Panc1 (cell line): ENCODE data around the gene SMTNL2. TPM values are rescaled to one million over a fixed set of nuclear protein-coding genes. Genes with fewer than 3 reads are reported as not detected.

Experiments
- ATAC-seq: fragments of 200-7000 bp; cut with Tn5 transposase; 2 replicates; pipeline ENCODE4 v1.9.1; 2020; ENCODE audit warnings: mild to moderate bottlenecking, moderate library complexity
- BruUV-seq: library from RNA; stranded (reverse); fragments of 400-500 nt; replicated peaks from 2 replicates; lab custom pipeline; 2021; lab: Mats Ljungman, UMichigan
- CTCF ChIA-PET: fragments of 300-600 bp; sonication (Branson Sonifier 250); formaldehyde crosslinking; loops from one replicate; lab custom pipeline; 2022; ENCODE audit warnings: antibody characterized with exemption; lab: Charles Lee
- POLR2A ChIA-PET: fragments of 300-600 bp; sonication (Branson Sonifier 250); formaldehyde crosslinking; loops from one replicate; lab custom pipeline; 2022; ENCODE audit warnings: antibody characterized with exemption; lab: Charles Lee
- DNase-seq: peaks from one replicate; pipeline ENCODE4 v3.0.0-alpha.2; 2010; ENCODE audit warnings: low read depth, low spot score
- H3K27ac ChIP-seq: 2 replicates; pipeline ENCODE4 v1.5.1; 2011; ENCODE audit warnings: mild to moderate bottlenecking, low read length, inconsistent platforms
- H3K27me3 ChIP-seq: fragments of 200-500 bp; sonication (Bioruptor generic); 2 replicates; pipeline ENCODE4 v1.6.0; 2014; ENCODE audit warnings: low read length, inconsistent platforms; ENCODE audit not compliant: control insufficient read depth, insufficient read depth
- H3K36me3 ChIP-seq: fragments of 200-500 bp; sonication (Bioruptor generic); 2 replicates; pipeline ENCODE4 v1.5.1; 2014; ENCODE audit warnings: inconsistent platforms, mild to moderate bottlenecking, low read length, moderate library complexity; ENCODE audit not compliant: control insufficient read depth, insufficient read depth
- H3K4me1 ChIP-seq: 2 replicates; pipeline ENCODE4 v1.5.1; 2011; ENCODE audit warnings: inconsistent platforms, mild to moderate bottlenecking, low read length, moderate library complexity; ENCODE audit not compliant: control insufficient read depth, insufficient read depth
- H3K4me3 ChIP-seq, 2 experiments: 2 replicates each; pipeline ENCODE4 v1.5.1; 2011 to 2012; ENCODE audit warnings: low read depth in 2 of 2, low read length in 2 of 2, mild to moderate bottlenecking in 2 of 2, inconsistent platforms in 1 of 2, moderate library complexity in 1 of 2
- H3K9me3 ChIP-seq: fragments of 200-500 bp; sonication (Bioruptor generic); 2 replicates; pipeline ENCODE4 v1.5.1; 2014; ENCODE audit warnings: low read depth, mild to moderate bottlenecking, inconsistent platforms, low read length, moderate library complexity; ENCODE audit not compliant: control insufficient read depth, insufficient read depth
- CTCF ChIP-seq: fragments of 450-650 bp; IDR thresholded peaks from 2 replicates; pipeline ENCODE4 v1.5.1; 2017; ENCODE audit warnings: mild to moderate bottlenecking
- POLR2AphosphoS5 ChIP-seq: IDR thresholded peaks from 2 replicates; pipeline ENCODE4 v1.6.1; 2012; ENCODE audit warnings: mild to moderate bottlenecking, low read depth, low read length, moderate library complexity
- REST ChIP-seq, 2 experiments: IDR thresholded peaks; 2 replicates each; pipeline ENCODE4 v1.6.1; 2011 to 2012; ENCODE audit warnings: low read depth in 2 of 2, control low read depth in 1 of 2, low read length in 1 of 2, mild to moderate bottlenecking in 1 of 2, moderate library complexity in 1 of 2; ENCODE audit not compliant: insufficient read depth in 1 of 2
- SIN3A ChIP-seq: IDR thresholded peaks from 2 replicates; pipeline ENCODE4 v1.6.1; 2012; ENCODE audit warnings: low read depth, mild to moderate bottlenecking, low read length, moderate library complexity, borderline replicate concordance; ENCODE audit not compliant: insufficient read depth
- TCF7L2 ChIP-seq: IDR thresholded peaks from 2 replicates; pipeline ENCODE4 v1.6.1; 2011; ENCODE audit warnings: mild to moderate bottlenecking, low read depth, low read length, inconsistent platforms
- in situ Hi-C: cut with HindIII; loops from 2 replicates; pipeline ENCODE4 v1.10.0; 2016; ENCODE audit warnings: low sequenced_read_pairs, low pct_unique_long_range_greater_than_20kb
- intact Hi-C: fragments of 100-400 bp; cut with micrococcal nuclease; formaldehyde crosslinking; loops from one replicate; pipeline ENCODE4 v1.10.0; 2022; ENCODE audit not compliant: unreplicated experiment
- total RNA-seq: library from RNA; stranded (reverse); gene quantifications from one replicate; pipeline ENCODE4 v1.2.1, GENCODE V29; 2021; ENCODE audit not compliant: unreplicated experiment

Gene SMTNL2
- total RNA-seq, 1 experiment from 2014 or later = not detected

- Histone ChIP-seq H3K9me3 (no peaks in the 10 kb centered on the region), H3K36me3 (no peaks in the 10 kb centered on the region), H3K4me3 (no peak overlapping the region), H3K4me1 (no peaks in the 10 kb centered on the region), H3K27me3 (no peaks in the 10 kb centered on the region), H3K27ac (no peak overlapping the region)
- intact Hi-C loops (no loop called here), in situ Hi-C loops (no loop called here)
- ChIA-PET CTCF (no interaction called here), POLR2A (no interaction called here)
- BruUV-seq = no TSS peak
- ATAC-seq (no peak), DNase-seq (no peak)
- no peak for TF ChIP-seq TCF7L2
- TF ChIP-seq REST (IDR thresholded peaks at IDR 0.05; ENCODE audit: insufficient read depth in 1 of 2, low read depth in 2 of 2, low read length in 1 of 2) = no peak
Measured at GRCh38 chr17:4617090-4617489, 32.8 kb downstream of the SMTNL2 start.

- POLR2A ChIA-PET = no interaction called here
- ATAC-seq = no peak
- Histone ChIP-seq H3K27ac (no peak overlapping the region), H3K27me3 (no peaks in the 10 kb centered on the region), H3K4me3 (no peak overlapping the region), H3K4me1 (no peaks in the 10 kb centered on the region), H3K9me3 (no peaks in the 10 kb centered on the region), H3K36me3 (no peaks in the 10 kb centered on the region)
- in situ Hi-C loops (no loop called here), intact Hi-C loops (no loop called here)
- no TSS peak for BruUV-seq
- DNase-seq = no peak
- CTCF ChIA-PET = no interaction called here
- TF ChIP-seq POLR2AphosphoS5 = no peak
- no peak for TF ChIP-seq TCF7L2
- TF ChIP-seq SIN3A = no peak
- TF ChIP-seq REST (IDR thresholded peaks at IDR 0.05; ENCODE audit: insufficient read depth in 1 of 2, low read depth in 2 of 2, low read length in 1 of 2) = no peak
- TF ChIP-seq CTCF = no peak
Measured at GRCh38 chr17:4617590-4618351, 33.4 kb downstream of the SMTNL2 start.
